Left lung (tissue), 10 donors: ENCODE results near the gene PPP1R16B. TPM values are rescaled to one million over a fixed set of nuclear protein-coding genes. Genes with fewer than 3 reads are reported as not detected.

Source experiments
- ATAC-seq: fragments of 200-7000 bp; cut with Tn5 transposase; one replicate; pipeline ENCODE4 v1.9.1; 2020; ENCODE audit warnings: moderate library complexity
- DNase-seq, 4 donors: peaks; one replicate each; pipeline ENCODE4 v3.0.0-alpha.2; 2013 to 2020
- H3K27ac ChIP-seq, 2 donors: fragments of 200-600 bp; sonication (generic) in 1 of 2; one replicate each; pipeline versions ENCODE4 v1.5.0 to v1.8.0; 2020 to 2021
- H3K27me3 ChIP-seq, 2 donors: fragments of 200-600 bp; sonication (generic) in 1 of 2; one replicate each; pipeline versions ENCODE4 v1.5.0 to v1.8.0; 2020 to 2021
- H3K36me3 ChIP-seq, 2 donors: fragments of 200-600 bp; sonication (generic) in 1 of 2; one replicate each; pipeline versions ENCODE4 v1.5.0 to v1.8.0; 2020 to 2021
- H3K4me1 ChIP-seq, 2 donors: fragments of 200-600 bp; one replicate each; pipeline ENCODE4 v1.8.0; 2021
- H3K4me3 ChIP-seq, 2 donors: fragments of 200-600 bp; sonication (generic) in 1 of 2; one replicate each; pipeline versions ENCODE4 v1.5.0 to v1.8.0; 2020 to 2021; ENCODE audit warnings: mild to moderate bottlenecking in 1 of 2
- H3K9me3 ChIP-seq, 2 donors: fragments of 200-600 bp; sonication (generic) in 1 of 2; one replicate each; pipeline versions ENCODE4 v1.5.0 to v1.8.0; 2020 to 2021
- intact Hi-C, 2 donors: fragments of 100-400 bp; cut with DNase I; formaldehyde crosslinking; loops; one replicate each; pipeline versions ENCODE4 v1.11.2 to v1.14.2; 2022
- polyA plus RNA-seq, 6 donors: library from polyadenylated mRNA; unstranded; fragments of 120-200 nt; gene quantifications; one replicate each; pipeline ENCODE4 v1.2.1, GENCODE V29; 2013; ENCODE audit not compliant: insufficient read length in 6 of 6
- total RNA-seq, 2 donors: library from RNA; stranded (reverse); fragmentation: NEBNext Ultra II Directional; extraction: Animal tissue kit (Norgen Biotek cat#: 25700); gene quantifications; one replicate each; pipeline ENCODE4 v1.2.1, GENCODE V29; 2021
- TF ChIP-seq, protein P1 (sequence below), 2 donors: fragments of 200-600 bp; sonication (generic) in 1 of 2; IDR thresholded peaks; one replicate each; pipeline versions ENCODE4 v1.5.0 to v1.8.0; 2021; ENCODE audit warnings: antibody characterized with exemption in 2 of 2
- donor health status: DM: no; HTN: yes; CAD: no.
- donor health status: DM: no; HTN: no; CAD: no.

The PPP1R16B gene
- total and polyA plus RNA-seq, 8 donors = 5.4 to 10.8 (median 7.8) TPM

DNA sequence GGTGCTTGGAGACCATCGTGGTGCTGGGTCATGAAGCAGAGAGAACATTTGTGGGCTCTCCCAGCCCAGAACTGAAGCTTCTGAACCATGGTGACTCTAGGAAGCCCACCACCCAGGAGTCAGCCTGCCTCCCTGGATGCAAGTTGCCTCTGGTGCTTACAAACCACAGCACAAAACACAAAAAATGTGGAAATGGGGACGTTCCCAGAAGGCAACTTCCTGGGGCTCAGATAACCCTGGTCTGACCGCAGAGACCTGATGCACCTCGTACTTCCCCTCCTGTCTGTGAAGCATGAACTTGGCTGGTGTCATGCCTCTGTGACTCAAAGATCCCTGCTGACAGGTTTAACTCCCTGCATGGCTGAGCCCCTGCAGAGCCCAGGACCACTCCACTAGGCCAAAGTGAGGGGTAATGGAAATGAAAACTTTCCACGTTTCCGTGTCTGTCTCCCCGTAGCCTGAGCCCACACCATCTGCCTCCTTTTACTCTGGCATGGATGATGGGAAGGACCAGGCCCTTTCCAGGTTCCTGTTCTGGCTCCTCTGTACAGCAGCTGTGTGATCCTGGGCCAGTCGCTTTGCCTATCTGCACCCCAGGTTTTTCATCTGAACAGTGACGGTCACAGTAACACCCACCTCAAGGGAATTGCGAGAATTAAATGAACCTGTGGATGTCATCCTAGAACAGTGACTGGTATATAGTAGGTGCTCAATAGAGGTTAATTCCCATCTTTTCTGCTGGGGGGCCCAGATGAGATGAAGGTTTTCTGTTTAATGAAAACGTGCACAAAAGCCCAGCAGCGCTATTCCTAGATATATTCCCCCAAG lies 57.7 kb downstream of the PPP1R16B start:
- Histone ChIP-seq H3K36me3 (no peaks in the 10 kb centered on the region), H3K4me1 (no peaks in the 10 kb centered on the region), H3K27me3 (no peaks in the 10 kb centered on the region), H3K4me3 (no peak overlapping the region), H3K27ac (no peak overlapping the region), H3K9me3 (no peaks in the 10 kb centered on the region)
- TF ChIP-seq, protein P1, sequence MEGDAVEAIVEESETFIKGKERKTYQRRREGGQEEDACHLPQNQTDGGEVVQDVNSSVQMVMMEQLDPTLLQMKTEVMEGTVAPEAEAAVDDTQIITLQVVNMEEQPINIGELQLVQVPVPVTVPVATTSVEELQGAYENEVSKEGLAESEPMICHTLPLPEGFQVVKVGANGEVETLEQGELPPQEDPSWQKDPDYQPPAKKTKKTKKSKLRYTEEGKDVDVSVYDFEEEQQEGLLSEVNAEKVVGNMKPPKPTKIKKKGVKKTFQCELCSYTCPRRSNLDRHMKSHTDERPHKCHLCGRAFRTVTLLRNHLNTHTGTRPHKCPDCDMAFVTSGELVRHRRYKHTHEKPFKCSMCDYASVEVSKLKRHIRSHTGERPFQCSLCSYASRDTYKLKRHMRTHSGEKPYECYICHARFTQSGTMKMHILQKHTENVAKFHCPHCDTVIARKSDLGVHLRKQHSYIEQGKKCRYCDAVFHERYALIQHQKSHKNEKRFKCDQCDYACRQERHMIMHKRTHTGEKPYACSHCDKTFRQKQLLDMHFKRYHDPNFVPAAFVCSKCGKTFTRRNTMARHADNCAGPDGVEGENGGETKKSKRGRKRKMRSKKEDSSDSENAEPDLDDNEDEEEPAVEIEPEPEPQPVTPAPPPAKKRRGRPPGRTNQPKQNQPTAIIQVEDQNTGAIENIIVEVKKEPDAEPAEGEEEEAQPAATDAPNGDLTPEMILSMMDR (IDR thresholded peaks at IDR 0.05) = no peak
- DNase-seq (no peak), ATAC-seq (peak; percentile 41)
- intact Hi-C loops = no loop called here

GRCh38 chr20:38864662-38865061 lies 59.2 kb downstream of the PPP1R16B start:
- no peaks in the 10 kb centered on the region for H3K9me3 ChIP-seq
- no peak overlapping the region for H3K4me3 ChIP-seq
- intact Hi-C loops = no loop called here
- TF ChIP-seq, protein P1 (IDR thresholded peaks at IDR 0.05) = no peak
- DNase-seq (no peak), ATAC-seq (no peak)
- H3K36me3 ChIP-seq = no peaks in the 10 kb centered on the region
- H3K27ac ChIP-seq = no peak overlapping the region
- no peaks in the 10 kb centered on the region for H3K4me1 ChIP-seq
- no peaks in the 10 kb centered on the region for H3K27me3 ChIP-seq

GRCh38 chr20:38866265-38867061 lies 61.0 kb downstream of the PPP1R16B start:
- H3K9me3 ChIP-seq = no peaks in the 10 kb centered on the region
- peak overlapping the region in 1 of 2 donors; percentile 2 for H3K27ac ChIP-seq
- H3K27me3 ChIP-seq = peaks cover 0 to 6% of the 10 kb centered on the region in 2 donors
- intact Hi-C loops = no loop called here
- no peak overlapping the region for H3K4me3 ChIP-seq
- peaks cover 5 to 12% of the 10 kb centered on the region in 2 donors for H3K4me1 ChIP-seq
- no peak for DNase-seq
- no peaks in the 10 kb centered on the region for H3K36me3 ChIP-seq
- ATAC-seq = no peak
- TF ChIP-seq, protein P1 (IDR thresholded peaks at IDR 0.05) = no peak

DNA sequence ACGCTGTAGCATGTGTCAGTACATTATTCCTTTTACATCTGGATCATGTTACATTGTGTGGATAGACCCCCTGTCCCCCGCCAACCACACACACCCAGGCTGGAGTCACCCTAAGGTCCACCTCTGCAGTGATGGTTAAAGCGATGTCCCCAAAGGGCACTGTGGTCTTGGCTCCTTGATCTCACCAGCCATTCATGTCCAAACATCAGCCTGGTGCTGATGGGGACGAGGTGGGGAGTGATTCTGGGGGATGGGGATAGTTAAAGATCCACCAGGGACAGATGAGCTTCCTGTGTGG lies 61.5 kb downstream of the PPP1R16B start:
- peaks cover 5 to 16% of the 10 kb centered on the region in 2 donors for H3K4me1 ChIP-seq
- no peaks in the 10 kb centered on the region for H3K36me3 ChIP-seq
- peak overlapping the region in 1 of 2 donors; percentile 2 for H3K27ac ChIP-seq
- intact Hi-C loops = no loop called here
- no peak overlapping the region for H3K4me3 ChIP-seq
- no peak for DNase-seq
- TF ChIP-seq, protein P1 (IDR thresholded peaks at IDR 0.05) = no peak
- H3K9me3 ChIP-seq = no peaks in the 10 kb centered on the region
- peaks cover 0 to 8% of the 10 kb centered on the region in 2 donors for H3K27me3 ChIP-seq
- no peak for ATAC-seq
